ENCODE measurements around the gene NDUFA5.

The NDUFA5 gene

DNA sequence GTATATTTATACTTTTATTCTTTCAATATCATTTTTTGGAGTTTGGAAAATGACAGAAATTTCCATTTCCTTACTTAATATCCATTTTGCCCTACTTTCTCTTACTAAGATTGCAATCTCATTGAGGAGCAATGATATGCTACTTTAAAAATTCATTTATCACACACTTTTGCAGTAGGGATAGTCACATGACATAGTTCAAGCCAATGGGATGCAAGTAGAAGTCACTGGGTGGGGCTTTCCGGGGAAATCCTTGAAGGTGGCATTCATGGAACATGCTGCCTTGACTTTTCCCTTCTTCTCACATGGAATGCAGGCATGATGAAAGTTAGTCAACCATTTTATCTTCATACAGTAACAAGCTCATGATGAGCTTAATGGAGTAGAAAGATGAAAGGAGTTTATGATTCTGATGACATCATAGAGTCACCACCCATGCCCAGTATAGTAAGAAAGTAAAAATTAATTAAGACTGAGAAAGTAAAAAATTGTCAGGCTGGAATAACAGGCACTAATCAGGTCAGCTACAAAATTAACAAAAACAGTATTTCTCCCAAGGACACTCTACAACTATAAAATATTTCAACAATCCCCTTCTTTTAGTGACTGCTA lies 56.6 kb downstream of the NDUFA5 start:
- no peak for DNase-seq

DNA sequence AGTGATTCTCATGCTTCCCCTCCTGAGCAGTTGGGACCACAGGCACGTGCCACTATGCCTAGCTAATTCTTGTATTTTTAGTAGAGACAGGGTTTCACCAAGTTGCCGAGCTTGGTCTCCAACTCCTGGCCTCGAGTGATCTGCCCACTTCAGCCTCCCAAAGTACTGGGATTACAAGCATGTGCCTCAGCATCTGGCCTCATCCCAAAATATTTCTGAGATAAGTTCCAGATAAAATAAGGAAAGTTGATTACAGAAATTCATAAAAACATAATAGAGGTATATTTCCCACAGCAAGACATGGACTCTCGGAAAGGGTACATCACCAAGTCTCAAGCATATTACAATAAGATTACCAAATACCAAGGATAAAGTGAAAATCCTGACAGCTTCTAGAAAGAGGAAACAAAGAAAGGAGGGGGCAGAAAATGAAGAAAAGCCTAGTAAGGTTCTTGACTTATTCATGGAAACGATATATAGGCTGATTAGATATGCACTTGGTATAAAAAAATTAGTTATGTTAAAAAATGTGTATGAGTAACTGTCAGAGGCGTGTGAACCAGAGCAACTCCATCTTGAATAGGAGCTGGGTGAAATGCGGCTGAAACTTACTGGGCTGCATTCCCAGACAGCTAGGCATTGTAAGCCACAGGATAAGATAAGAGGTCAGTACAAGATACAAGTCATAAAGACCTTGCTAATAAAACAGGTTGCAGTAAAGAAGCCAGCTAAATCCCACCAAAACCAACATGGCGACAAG lies 58.2 kb downstream of the NDUFA5 start:
- DNase-seq, result no peak

DNA sequence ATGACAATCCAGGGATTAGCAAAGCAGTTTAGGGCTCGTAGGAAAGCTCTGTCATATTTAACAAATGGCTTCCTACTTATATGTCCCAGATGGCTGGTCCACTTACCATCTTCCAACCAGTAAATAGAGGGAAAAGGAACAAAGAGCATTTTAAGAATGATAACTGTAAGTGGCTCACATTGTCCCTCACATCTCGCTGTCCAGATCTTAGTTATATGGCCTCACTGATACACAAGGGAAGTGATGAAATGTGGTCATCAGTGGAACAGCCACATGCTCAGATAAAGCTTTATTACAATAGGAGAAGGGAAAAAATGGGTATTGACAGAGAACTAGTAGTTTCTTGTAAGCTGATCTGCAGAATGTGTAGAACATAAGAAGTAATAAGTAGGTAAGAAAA lies 59.0 kb downstream of the NDUFA5 start:
- DNase-seq, result no peak

DNA sequence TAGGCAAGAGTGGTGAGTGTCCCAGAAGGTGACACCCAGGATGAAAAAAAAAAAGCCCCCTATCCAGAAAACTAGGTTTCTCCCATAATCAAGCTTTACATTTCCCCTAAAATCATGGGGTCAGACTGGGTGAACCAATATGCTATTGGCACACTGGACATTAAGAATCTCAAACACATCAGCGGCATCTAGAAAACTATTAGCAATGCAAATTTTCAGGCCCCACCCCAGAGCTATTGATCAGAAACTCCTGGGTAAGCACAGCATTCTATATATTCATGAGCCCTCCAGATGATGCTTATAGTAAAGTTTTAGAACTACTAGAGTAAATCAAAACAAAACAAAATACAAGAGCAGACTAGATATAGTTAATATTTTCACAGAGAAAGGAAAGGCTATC lies 59.6 kb downstream of the NDUFA5 start:
- no peak for DNase-seq

DNA sequence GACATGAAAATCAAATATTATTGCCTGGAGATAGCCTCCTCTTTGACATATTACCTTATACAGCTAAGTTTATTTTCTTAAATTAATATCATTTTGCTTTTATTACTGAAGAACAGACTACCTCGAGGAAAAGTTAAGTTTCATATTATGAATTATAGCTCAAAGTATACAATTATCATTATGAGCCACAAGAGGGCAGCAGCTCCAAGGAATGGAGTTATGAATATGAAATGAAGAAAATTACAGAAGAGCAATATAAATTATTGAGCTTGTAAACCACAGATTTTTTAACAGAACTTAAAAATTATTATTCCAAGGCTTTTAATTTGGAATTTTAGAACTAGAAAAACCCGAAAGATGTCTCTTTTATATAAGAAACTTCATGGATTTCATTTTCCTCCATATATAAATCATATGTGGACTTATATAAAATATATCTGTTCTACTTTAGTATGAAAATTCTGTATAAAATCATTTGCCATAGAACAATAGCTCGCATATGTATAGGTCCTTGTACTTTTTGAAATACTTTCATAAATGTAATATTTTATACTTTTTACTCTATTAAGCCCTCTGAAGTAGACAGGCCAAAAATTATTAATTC lies 63.3 kb downstream of the NDUFA5 start:
- DNase-seq, result no peak

DNA sequence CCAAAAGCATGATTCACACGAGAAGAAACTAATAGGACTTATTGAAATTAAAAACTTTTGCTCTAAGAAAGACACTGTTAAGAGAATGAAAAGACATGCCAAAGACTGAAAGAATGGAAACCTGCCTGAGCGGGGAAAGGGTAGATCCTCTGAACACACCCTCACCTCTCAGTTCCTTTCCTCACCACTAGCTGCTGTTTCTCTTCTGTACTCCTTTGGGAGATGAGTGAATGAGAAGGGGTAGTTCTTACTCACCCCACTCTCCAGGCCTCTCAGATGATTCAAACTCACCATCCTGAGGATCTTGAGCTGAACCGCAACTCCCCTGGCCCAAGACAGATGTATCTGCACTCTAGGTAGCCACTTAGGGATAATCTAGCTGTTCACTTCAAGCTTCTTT lies 65.1 kb downstream of the NDUFA5 start:
- DNase-seq, result no peak

Data from activated naive CD4-positive, alpha-beta T cell (primary cell).